HL-60 (cell line): Measurements from ENCODE around the gene SSX2IP.

Experiments
- DNase-seq, 2 experiments: peaks; one replicate each; pipeline ENCODE4 v3.0.0-alpha.2; 2010 to 2020; ENCODE audit warnings: low read depth in 1 of 2, low spot score in 1 of 2
- H3K27ac ChIP-seq: fragments of 250-450 bp; sonication (Bioruptor Pico); replicated peaks from 2 replicates; pipeline ENCODE4 v1.5.1; 2020; ENCODE audit warnings: mild to moderate bottlenecking, moderate library complexity
- H3K27me3 ChIP-seq: fragments of 250-450 bp; sonication (Bioruptor Pico); 2 replicates; pipeline ENCODE4 v1.5.1; 2021; ENCODE audit warnings: mild to moderate bottlenecking, moderate library complexity; ENCODE audit not compliant: insufficient read depth, poor library complexity, severe bottlenecking
- H3K4me3 ChIP-seq: replicated peaks from 2 replicates; pipeline ENCODE4 v1.5.1; 2011; ENCODE audit warnings: mild to moderate bottlenecking, control low read depth, low read length; ENCODE audit not compliant: insufficient read depth
- CTCF ChIP-seq: IDR thresholded peaks from one replicate; pipeline ENCODE4 v1.5.1; 2011; ENCODE audit warnings: low read length, control low read depth, inconsistent platforms; ENCODE audit not compliant: insufficient read depth
- GABPA ChIP-seq: IDR thresholded peaks from 2 replicates; pipeline ENCODE4 v1.6.1; 2012; ENCODE audit warnings: low read depth
- POLR2AphosphoS5 ChIP-seq: IDR thresholded peaks from 2 replicates; pipeline ENCODE4 v1.6.1; 2012; ENCODE audit warnings: low read depth
- REST ChIP-seq: IDR thresholded peaks from 2 replicates; pipeline ENCODE4 v1.6.1; 2012; ENCODE audit warnings: low read depth; ENCODE audit not compliant: insufficient replicate concordance
- SPI1 ChIP-seq: IDR thresholded peaks from 2 replicates; pipeline ENCODE4 v1.6.1; 2012; ENCODE audit warnings: low read depth, mild to moderate bottlenecking, borderline replicate concordance

Gene SSX2IP

GRCh38 chr1:84715342-84716019 is 25.2 kb upstream of the SSX2IP start:
- DNase-seq: no peak
- TF ChIP-seq REST: no peak
- TF ChIP-seq POLR2AphosphoS5: no peak
- no peak for TF ChIP-seq SPI1
- no peak for TF ChIP-seq GABPA
- no peak for TF ChIP-seq CTCF
- no peaks in the 10 kb centered on the region for H3K27me3 ChIP-seq
- H3K27ac ChIP-seq: no peak overlapping the region
- no peak overlapping the region for H3K4me3 ChIP-seq

- DNase-seq: no peak
- TF ChIP-seq REST (no peak), CTCF (no peak), POLR2AphosphoS5 (no peak), SPI1 (no peak), GABPA (no peak)
- Histone ChIP-seq H3K27me3 (no peaks in the 10 kb centered on the region), H3K4me3 (no peak overlapping the region), H3K27ac (no peak overlapping the region)
Measured at GRCh38 chr1:84712276-84712874, 22.1 kb upstream of the SSX2IP start.

- H3K4me3 ChIP-seq: no peak overlapping the region
- TF ChIP-seq REST: no peak
- no peak for TF ChIP-seq CTCF
- TF ChIP-seq POLR2AphosphoS5: no peak
- no peak for TF ChIP-seq GABPA
- TF ChIP-seq SPI1: no peak
- DNase-seq: no peak
- no peak overlapping the region for H3K27ac ChIP-seq
- H3K27me3 ChIP-seq: no peaks in the 10 kb centered on the region
Measured at GRCh38 chr1:84711869-84712268, 21.6 kb upstream of the SSX2IP start.
